ENCODE data around the gene HOXA9. TPM values are rescaled to one million over a fixed set of nuclear protein-coding genes. Genes with fewer than 3 reads are reported as not detected.
A peak's percentile ranks its signal among the peaks of the same experiment; 100 is the strongest.

Gene HOXA9
- total RNA-seq, 1 donor from 2014 or later: not detected

- TF ChIP-seq EZH2 (IDR thresholded peaks at IDR 0.05; ENCODE audit: insufficient read depth, low read length) (no peak), CTCF (IDR thresholded peaks at IDR 0.05; ENCODE audit: insufficient read depth, low read depth, low read length) (no peak)
- no peak overlapping the region for H3K4me3 Mint-ChIP-seq (ENCODE audit: unreplicated experiment)
- peaks cover 82% of the 10 kb centered on the region for H3K27me3 ChIP-seq (ENCODE audit: insufficient read depth, low read length)
- H3K4me1 Mint-ChIP-seq (ENCODE audit: low read depth, unreplicated experiment): no peaks in the 10 kb centered on the region
- no peaks in the 10 kb centered on the region for H3K36me3 Mint-ChIP-seq (ENCODE audit: low read depth, unreplicated experiment)
- H3K9ac ChIP-seq (ENCODE audit: low read length): no peak overlapping the region
- H3K79me2 ChIP-seq (ENCODE audit: insufficient read depth, low read length): no peaks in the 10 kb centered on the region
- no peaks in the 10 kb centered on the region for H4K20me1 ChIP-seq (ENCODE audit: insufficient read depth, low read length)
- peak overlapping the region; percentile 14 for H3K4me2 ChIP-seq (ENCODE audit: low read length)
- DNase-seq (ENCODE audit: low read depth) (peak; percentile 8), FAIRE-seq (no peak)
- no peak overlapping the region for H3K4me3 ChIP-seq (ENCODE audit: insufficient read depth, low read depth, low read length)
- H3K4me1 ChIP-seq (ENCODE audit: insufficient read depth, low read length): peaks cover 6% of the 10 kb centered on the region
- H2AFZ ChIP-seq (ENCODE audit: low read depth, low read length): no peak overlapping the region
- peaks cover 24% of the 10 kb centered on the region for H3K9me3 Mint-ChIP-seq (ENCODE audit: unreplicated experiment)
- H3K27me3 Mint-ChIP-seq (ENCODE audit: low read depth, unreplicated experiment): peaks cover 88% of the 10 kb centered on the region
- no peaks in the 10 kb centered on the region for H3K9me3 ChIP-seq (ENCODE audit: insufficient read depth, low read depth, low read length)
- H3K27ac ChIP-seq (ENCODE audit: low read depth, low read length): peak overlapping the region; percentile 34
- no peaks in the 10 kb centered on the region for H3K36me3 ChIP-seq (ENCODE audit: insufficient read depth, low read length)
- H3K27ac Mint-ChIP-seq (ENCODE audit: unreplicated experiment): no peak overlapping the region
Observed at GRCh38 chr7:27133409-27134231, 31.7 kb downstream of the HOXA9 start.

GRCh38 chr7:27132978-27133377, 32.4 kb downstream of the HOXA9 start:
- no peak for DNase-seq (ENCODE audit: low read depth)
- Histone ChIP-seq H3K36me3 (ENCODE audit: insufficient read depth, low read length) (no peaks in the 10 kb centered on the region), H3K9me3 (ENCODE audit: insufficient read depth, low read depth, low read length) (no peaks in the 10 kb centered on the region), H3K79me2 (ENCODE audit: insufficient read depth, low read length) (no peaks in the 10 kb centered on the region), H3K4me2 (ENCODE audit: low read length) (no peak overlapping the region), H2AFZ (ENCODE audit: low read depth, low read length) (no peak overlapping the region), H3K9ac (ENCODE audit: low read length) (no peak overlapping the region), H3K27ac (ENCODE audit: low read depth, low read length) (no peak overlapping the region), H3K4me3 (ENCODE audit: insufficient read depth, low read depth, low read length) (no peak overlapping the region), H3K4me1 (ENCODE audit: insufficient read depth, low read length) (peaks cover 6% of the 10 kb centered on the region), H3K27me3 (ENCODE audit: insufficient read depth, low read length) (peaks cover 82% of the 10 kb centered on the region), H4K20me1 (ENCODE audit: insufficient read depth, low read length) (no peaks in the 10 kb centered on the region)
- H3K9me3 Mint-ChIP-seq (ENCODE audit: unreplicated experiment): peaks cover 26% of the 10 kb centered on the region
- peaks cover 88% of the 10 kb centered on the region for H3K27me3 Mint-ChIP-seq (ENCODE audit: low read depth, unreplicated experiment)
- no peaks in the 10 kb centered on the region for H3K4me1 Mint-ChIP-seq (ENCODE audit: low read depth, unreplicated experiment)
- no peak for FAIRE-seq
- no peak overlapping the region for H3K4me3 Mint-ChIP-seq (ENCODE audit: unreplicated experiment)
- no peak overlapping the region for H3K27ac Mint-ChIP-seq (ENCODE audit: unreplicated experiment)
- TF ChIP-seq CTCF (IDR thresholded peaks at IDR 0.05; ENCODE audit: insufficient read depth, low read depth, low read length): no peak
- TF ChIP-seq EZH2 (IDR thresholded peaks at IDR 0.05; ENCODE audit: insufficient read depth, low read length): no peak
- H3K36me3 Mint-ChIP-seq (ENCODE audit: low read depth, unreplicated experiment): no peaks in the 10 kb centered on the region

GRCh38 chr7:27132214-27132613, 33.1 kb downstream of the HOXA9 start:
- DNase-seq (ENCODE audit: low read depth) (peak; percentile 17), FAIRE-seq (no peak)
- no peak overlapping the region for H2AFZ ChIP-seq (ENCODE audit: low read depth, low read length)
- Mint-ChIP-seq H3K27ac (ENCODE audit: unreplicated experiment) (no peak overlapping the region), H3K4me1 (ENCODE audit: low read depth, unreplicated experiment) (no peaks in the 10 kb centered on the region), H3K36me3 (ENCODE audit: low read depth, unreplicated experiment) (no peaks in the 10 kb centered on the region), H3K4me3 (ENCODE audit: unreplicated experiment) (no peak overlapping the region), H3K27me3 (ENCODE audit: low read depth, unreplicated experiment) (peaks cover 88% of the 10 kb centered on the region), H3K9me3 (ENCODE audit: unreplicated experiment) (peaks cover 27% of the 10 kb centered on the region)
- no peaks in the 10 kb centered on the region for H3K79me2 ChIP-seq (ENCODE audit: insufficient read depth, low read length)
- H3K36me3 ChIP-seq (ENCODE audit: insufficient read depth, low read length): no peaks in the 10 kb centered on the region
- no peaks in the 10 kb centered on the region for H3K9me3 ChIP-seq (ENCODE audit: insufficient read depth, low read depth, low read length)
- H3K27me3 ChIP-seq (ENCODE audit: insufficient read depth, low read length): peaks cover 82% of the 10 kb centered on the region
- H3K9ac ChIP-seq (ENCODE audit: low read length): no peak overlapping the region
- no peak overlapping the region for H3K4me3 ChIP-seq (ENCODE audit: insufficient read depth, low read depth, low read length)
- H3K4me1 ChIP-seq (ENCODE audit: insufficient read depth, low read length): peaks cover 6% of the 10 kb centered on the region
- H3K27ac ChIP-seq (ENCODE audit: low read depth, low read length): no peak overlapping the region
- no peak overlapping the region for H3K4me2 ChIP-seq (ENCODE audit: low read length)
- no peak for TF ChIP-seq EZH2 (IDR thresholded peaks at IDR 0.05; ENCODE audit: insufficient read depth, low read length)
- no peak for TF ChIP-seq CTCF (IDR thresholded peaks at IDR 0.05; ENCODE audit: insufficient read depth, low read depth, low read length)
- H4K20me1 ChIP-seq (ENCODE audit: insufficient read depth, low read length): no peaks in the 10 kb centered on the region

All from astrocyte (in vitro differentiated cells and primary cell).